WTC11 (cell line): ENCODE measurements around the gene TLE5. TPM values are rescaled to one million over a fixed set of nuclear protein-coding genes. Genes with fewer than 3 reads are reported as not detected.

ENCODE experiments used
- ATAC-seq: fragments of 200-7000 bp; cut with Tn5 transposase; 2 replicates; pipeline ENCODE4 v1.10.0; 2021; ENCODE audit warnings: mild to moderate bottlenecking, moderate library complexity
- CTCF ChIA-PET: fragments of 300-600 bp; sonication (Branson Sonifier 250); formaldehyde crosslinking; loops from one replicate; lab custom pipeline; 2021; ENCODE audit warnings: antibody characterized with exemption; lab: Charles Lee
- POLR2A ChIA-PET: fragments of 350-600 bp; sonication (Branson Sonifier 250); formaldehyde crosslinking; loops from one replicate; lab custom pipeline; 2021; ENCODE audit warnings: antibody characterized with exemption; lab: Charles Lee
- DNase-seq: peaks from one replicate; pipeline ENCODE4 v3.0.0; 2021; ENCODE audit warnings: low spot score
- H3K27ac Mint-ChIP-seq: 2 replicates; pipeline ENCODE4 v1.8.0; 2021; ENCODE audit warnings: mixed read lengths
- H3K27me3 Mint-ChIP-seq: 2 replicates; pipeline ENCODE4 v1.8.0; 2021; ENCODE audit warnings: low read depth, mild to moderate bottlenecking, moderate library complexity, mixed read lengths
- H3K36me3 Mint-ChIP-seq: 2 replicates; pipeline ENCODE4 v1.8.0; 2021; ENCODE audit warnings: mixed read lengths
- H3K4me1 Mint-ChIP-seq: 2 replicates; pipeline ENCODE4 v1.8.0; 2022; ENCODE audit warnings: mixed read lengths
- H3K4me3 Mint-ChIP-seq: 2 replicates; pipeline ENCODE4 v1.8.0; 2021; ENCODE audit warnings: mild to moderate bottlenecking, moderate library complexity, mixed read lengths
- H3K9me3 Mint-ChIP-seq: 2 replicates; pipeline ENCODE4 v1.8.0; 2021; ENCODE audit warnings: mixed read lengths
- ARID4B ChIP-seq: sonication (generic); formaldehyde crosslinking; IDR thresholded peaks from 2 replicates; pipeline ENCODE4 v1.8.0; 2023; ENCODE audit warnings: missing genetic modification reagents, mild to moderate bottlenecking, borderline replicate concordance
- CBFB ChIP-seq: sonication (generic); formaldehyde crosslinking; IDR thresholded peaks from 2 replicates; pipeline ENCODE4 v1.8.1; 2022; ENCODE audit warnings: mild to moderate bottlenecking, low read depth, missing genetic modification reagents
- ESRRA ChIP-seq: sonication (generic); formaldehyde crosslinking; IDR thresholded peaks from 2 replicates; pipeline ENCODE4 v1.8.1; 2022; ENCODE audit warnings: mild to moderate bottlenecking, missing genetic modification reagents, borderline replicate concordance
- GRHL2 ChIP-seq: fragments of 250-450 bp; sonication (Bioruptor Pico); IDR thresholded peaks from 2 replicates; pipeline ENCODE4 v1.8.0; 2022; ENCODE audit warnings: mild to moderate bottlenecking, moderate library complexity; ENCODE audit not compliant: insufficient replicate concordance, severe bottlenecking
- GTF2I ChIP-seq: fragments of 250-450 bp; sonication (Bioruptor Pico); conservative IDR thresholded peaks from 2 replicates; pipeline ENCODE4 v1.4.0; 2021; ENCODE audit warnings: mild to moderate bottlenecking
- JAZF1 ChIP-seq: fragments of 250-450 bp; sonication (Bioruptor Pico); IDR thresholded peaks from 2 replicates; pipeline ENCODE4 v1.9.0; 2021; ENCODE audit warnings: moderate library complexity, mild to moderate bottlenecking, inconsistent platforms
- MAX ChIP-seq: sonication (generic); formaldehyde crosslinking; IDR thresholded peaks from 2 replicates; pipeline ENCODE4 v1.8.0; 2022; ENCODE audit warnings: mild to moderate bottlenecking, missing genetic modification reagents
- NFYB ChIP-seq: sonication (generic); formaldehyde crosslinking; conservative IDR thresholded peaks from 2 replicates; pipeline ENCODE4 v1.8.0; 2022; ENCODE audit warnings: low read depth, missing genetic modification reagents
- RELA ChIP-seq: sonication (generic); formaldehyde crosslinking; IDR thresholded peaks from 2 replicates; pipeline ENCODE4 v1.8.1; 2022; ENCODE audit warnings: missing genetic modification reagents, mild to moderate bottlenecking, borderline replicate concordance
- USF1 ChIP-seq: sonication (generic); formaldehyde crosslinking; IDR thresholded peaks from 2 replicates; pipeline ENCODE4 v1.8.0; 2022; ENCODE audit warnings: mild to moderate bottlenecking, missing genetic modification reagents
- USF2 ChIP-seq: sonication (generic); formaldehyde crosslinking; IDR thresholded peaks from 2 replicates; pipeline ENCODE4 v1.8.1; 2023; ENCODE audit warnings: mild to moderate bottlenecking, missing genetic modification reagents, moderate library complexity
- ZNF232 ChIP-seq: sonication (generic); formaldehyde crosslinking; IDR thresholded peaks from 2 replicates; pipeline ENCODE4 v1.8.0; 2022; ENCODE audit warnings: mild to moderate bottlenecking, missing genetic modification reagents
- ZNF425 ChIP-seq: fragments of 250-450 bp; sonication (Bioruptor Pico); conservative IDR thresholded peaks from 2 replicates; pipeline ENCODE4 v1.9.0; 2021; ENCODE audit warnings: mild to moderate bottlenecking
- total RNA-seq: library from RNA; stranded (reverse); gene quantifications from 3 replicates; pipeline ENCODE4 v1.2.3, GENCODE V29; 2021
- TF ChIP-seq, protein P1 (sequence below): sonication (generic); formaldehyde crosslinking; IDR thresholded peaks from 2 replicates; pipeline ENCODE4 v1.8.0; 2022; ENCODE audit warnings: mild to moderate bottlenecking, missing genetic modification reagents
- TF ChIP-seq, protein P2 (sequence below): sonication (generic); formaldehyde crosslinking; conservative IDR thresholded peaks from 2 replicates; pipeline ENCODE4 v1.8.1; 2022; ENCODE audit warnings: mild to moderate bottlenecking, missing genetic modification reagents
- TF ChIP-seq, protein P3 (sequence below): sonication (generic); formaldehyde crosslinking; IDR thresholded peaks from 2 replicates; pipeline ENCODE4 v1.8.0; 2023; ENCODE audit warnings: missing genetic modification reagents

The TLE5 gene
- total RNA-seq, 1 experiment from 2014 or later = 246 TPM

- peaks cover 4% of the 10 kb centered on the region for H3K27me3 Mint-ChIP-seq
- H3K36me3 Mint-ChIP-seq = no peaks in the 10 kb centered on the region
- ChIA-PET POLR2A (interaction anchor here (1.2 kb wide), 1 partner anchor 17 kb away, joined by 3 read pairs; no protein-coding TSS in a partner anchor), CTCF (interaction anchor here (0.7 to 3.6 kb wide), 7 partner anchors 16 to 187 kb away, joined by 3 to 65 read pairs (median 5); no protein-coding TSS in a partner anchor)
- TF ChIP-seq ESRRA (CRISPR knock-in tag) (no peak), RELA (CRISPR knock-in tag) (no peak), MAX (CRISPR knock-in tag) (no peak)
- TF ChIP-seq, protein P1, sequence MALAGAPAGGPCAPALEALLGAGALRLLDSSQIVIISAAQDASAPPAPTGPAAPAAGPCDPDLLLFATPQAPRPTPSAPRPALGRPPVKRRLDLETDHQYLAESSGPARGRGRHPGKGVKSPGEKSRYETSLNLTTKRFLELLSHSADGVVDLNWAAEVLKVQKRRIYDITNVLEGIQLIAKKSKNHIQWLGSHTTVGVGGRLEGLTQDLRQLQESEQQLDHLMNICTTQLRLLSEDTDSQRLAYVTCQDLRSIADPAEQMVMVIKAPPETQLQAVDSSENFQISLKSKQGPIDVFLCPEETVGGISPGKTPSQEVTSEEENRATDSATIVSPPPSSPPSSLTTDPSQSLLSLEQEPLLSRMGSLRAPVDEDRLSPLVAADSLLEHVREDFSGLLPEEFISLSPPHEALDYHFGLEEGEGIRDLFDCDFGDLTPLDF (CRISPR knock-in tag) = no peak
- TF ChIP-seq, protein P2, sequence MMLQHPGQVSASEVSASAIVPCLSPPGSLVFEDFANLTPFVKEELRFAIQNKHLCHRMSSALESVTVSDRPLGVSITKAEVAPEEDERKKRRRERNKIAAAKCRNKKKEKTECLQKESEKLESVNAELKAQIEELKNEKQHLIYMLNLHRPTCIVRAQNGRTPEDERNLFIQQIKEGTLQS (CRISPR knock-in tag) = no peak
- ATAC-seq (0 out of 2 replicates have a peak, but pooled peaks have one; percentile 23), DNase-seq (no peak)
- peaks cover 7% of the 10 kb centered on the region; the same call in 1 of the 2 replicates for H3K9me3 Mint-ChIP-seq
- no peak overlapping the region for H3K4me3 Mint-ChIP-seq
- H3K4me1 Mint-ChIP-seq = peaks cover 2% of the 10 kb centered on the region; the same call in 1 of the 2 replicates
- no peak overlapping the region for H3K27ac Mint-ChIP-seq
Measured at GRCh38 chr19:3073931-3074595, 11.8 kb upstream of the TLE5 start.

- Mint-ChIP-seq H3K9me3 (peaks cover 7% of the 10 kb centered on the region; the same call in 1 of the 2 replicates), H3K4me1 (peaks cover 2% of the 10 kb centered on the region; the same call in 1 of the 2 replicates), H3K36me3 (no peaks in the 10 kb centered on the region), H3K27me3 (peaks cover 4% of the 10 kb centered on the region), H3K27ac (no peak overlapping the region), H3K4me3 (no peak overlapping the region)
- DNase-seq (no peak), ATAC-seq (peak; percentile 35; the same call in 1 of the 2 replicates)
- TF ChIP-seq USF2 (CRISPR knock-in tag) (peak; percentile 49; the same call in 1 of the 2 replicates), NFYB (0 out of 2 replicates have a peak, but pooled peaks have one; percentile 28), GTF2I (CRISPR knock-in tag) (peak; percentile 68; the same call in 1 of the 2 replicates), USF1 (peak; percentile 39; the same call in 1 of the 2 replicates)
- TF ChIP-seq, protein P2 (CRISPR knock-in tag) = no peak
- CTCF ChIA-PET = interaction anchor here (0.7 to 3.6 kb wide), 4 partner anchors 31 to 151 kb away, joined by 4 to 21 read pairs (median 7); no protein-coding TSS in a partner anchor
- POLR2A ChIA-PET = interaction anchor here (0.7 to 1.2 kb wide), 2 partner anchors 16 to 94 kb away, joined by 3 read pairs; no protein-coding TSS in a partner anchor
Measured at GRCh38 chr19:3073159-3073563, 10.9 kb upstream of the TLE5 start.

- Mint-ChIP-seq H3K9me3 (peaks cover 7% of the 10 kb centered on the region; the same call in 1 of the 2 replicates), H3K4me3 (no peak overlapping the region), H3K27me3 (peaks cover 4% of the 10 kb centered on the region), H3K27ac (no peak overlapping the region), H3K36me3 (no peaks in the 10 kb centered on the region), H3K4me1 (peaks cover 2% of the 10 kb centered on the region; the same call in 1 of the 2 replicates)
- ChIA-PET CTCF (no interaction called here), POLR2A (no interaction called here)
- ATAC-seq = no peak
- no peak for DNase-seq
- TF ChIP-seq, protein P1 (CRISPR knock-in tag) = no peak
- TF ChIP-seq CBFB (CRISPR knock-in tag) (no peak), ZNF425 (no peak), ARID4B (no peak), ZNF232 (CRISPR knock-in tag) (no peak), GRHL2 (CRISPR knock-in tag) (no peak), JAZF1 (no peak)
- TF ChIP-seq, protein P3, sequence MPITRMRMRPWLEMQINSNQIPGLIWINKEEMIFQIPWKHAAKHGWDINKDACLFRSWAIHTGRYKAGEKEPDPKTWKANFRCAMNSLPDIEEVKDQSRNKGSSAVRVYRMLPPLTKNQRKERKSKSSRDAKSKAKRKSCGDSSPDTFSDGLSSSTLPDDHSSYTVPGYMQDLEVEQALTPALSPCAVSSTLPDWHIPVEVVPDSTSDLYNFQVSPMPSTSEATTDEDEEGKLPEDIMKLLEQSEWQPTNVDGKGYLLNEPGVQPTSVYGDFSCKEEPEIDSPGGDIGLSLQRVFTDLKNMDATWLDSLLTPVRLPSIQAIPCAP (CRISPR knock-in tag) = no peak
Measured at GRCh38 chr19:3071768-3072167, 9.5 kb upstream of the TLE5 start.
